Activated T-helper 17 cell treated with anti-CD3 and anti-CD28 coated beads, Interleukin-2, amount 50 U/mL, for 72 hours (primary cell): ENCODE results near the gene TM6SF1. TPM values are rescaled to one million over a fixed set of nuclear protein-coding genes. Genes with fewer than 3 reads are reported as not detected.
"Not testable (repeated sequence)": the region's sequence is repeated elsewhere in the genome, so short reads cannot be mapped to it uniquely, and the experiment has no call there.

Experiments
- ATAC-seq: fragments of 150-1000 bp; cut with Tn5 transposase; replicated peaks from 2 replicates; pipeline ENCODE4 v1.10.0; 2021; ENCODE audit warnings: mild to moderate bottlenecking, moderate library complexity
- H3K27ac Mint-ChIP-seq: one replicate; pipeline ENCODE4 v1.8.0; 2022; ENCODE audit warnings: mixed read lengths
- H3K27me3 Mint-ChIP-seq: one replicate; pipeline ENCODE4 v1.8.0; 2022; ENCODE audit warnings: mixed read lengths
- H3K36me3 Mint-ChIP-seq: one replicate; pipeline ENCODE4 v1.8.0; 2022; ENCODE audit warnings: low read depth, mild to moderate bottlenecking, mixed read lengths
- H3K4me1 Mint-ChIP-seq: one replicate; pipeline ENCODE4 v1.8.0; 2022; ENCODE audit warnings: mixed read lengths
- H3K4me3 Mint-ChIP-seq: one replicate; pipeline ENCODE4 v1.8.0; 2022; ENCODE audit warnings: mild to moderate bottlenecking, mixed read lengths
- H3K9me3 Mint-ChIP-seq: one replicate; pipeline ENCODE4 v1.8.0; 2022; ENCODE audit warnings: mixed read lengths
- total RNA-seq, 2 donors: library from RNA; stranded (reverse); gene quantifications; one replicate each; pipeline ENCODE4 v1.2.3, GENCODE V29; 2022

The TM6SF1 gene
- total RNA-seq, 2 donors from 2014 or later: 0.54 to 0.61 TPM

DNA sequence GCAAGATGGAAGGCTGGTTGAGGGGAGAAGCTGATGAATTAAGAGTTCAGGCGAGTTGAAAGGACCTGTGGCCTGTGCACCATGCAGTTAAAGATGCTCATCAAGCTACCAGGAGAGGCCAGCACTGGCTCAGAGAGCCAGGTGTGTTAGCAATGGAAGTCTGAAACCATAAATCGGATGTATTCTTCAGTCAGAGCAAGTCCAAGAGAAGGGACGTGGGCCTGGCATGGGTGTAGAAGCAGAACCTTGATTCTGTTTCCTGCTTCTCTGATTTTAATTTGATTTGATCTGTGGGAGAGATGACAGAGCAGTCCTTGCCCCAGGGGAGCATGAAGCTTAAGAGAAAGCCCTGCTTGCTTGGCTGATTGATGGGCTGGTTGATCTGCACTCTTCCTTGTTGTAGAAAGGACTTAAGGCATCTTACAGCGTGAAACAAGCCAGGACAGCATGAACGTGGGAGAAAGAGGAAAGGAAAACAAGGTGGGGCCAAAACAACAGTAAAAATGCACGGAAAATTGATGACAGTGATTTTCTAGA lies 10.9 kb downstream of the TM6SF1 start:
- Mint-ChIP-seq H3K27me3 (no peaks in the 10 kb centered on the region), H3K4me1 (peaks cover 10% of the 10 kb centered on the region), H3K9me3 (no peaks in the 10 kb centered on the region), H3K27ac (no peak overlapping the region), H3K36me3 (peaks cover 6% of the 10 kb centered on the region), H3K4me3 (no peak overlapping the region)
- no peak for ATAC-seq

DNA sequence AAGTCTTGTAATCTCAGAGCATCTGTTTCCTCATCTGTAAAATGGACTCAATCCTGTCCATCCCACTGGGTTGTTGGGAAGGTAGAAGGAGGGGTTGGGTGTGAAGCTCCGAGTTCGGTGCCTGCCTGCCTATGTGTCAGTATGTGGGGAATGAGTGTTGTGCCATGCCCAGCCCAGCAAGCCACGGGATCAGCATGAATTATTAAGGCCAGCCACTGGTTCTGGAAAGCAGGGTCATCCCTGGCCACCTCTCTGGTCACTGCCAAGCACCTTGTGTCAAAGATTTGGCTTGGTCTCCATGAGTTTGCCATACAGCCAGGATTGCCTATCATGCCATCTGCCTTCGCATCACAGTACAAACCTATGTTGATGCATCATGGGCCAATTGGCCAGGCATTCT lies 11.5 kb downstream of the TM6SF1 start:
- Mint-ChIP-seq H3K36me3 (peaks cover 6% of the 10 kb centered on the region), H3K4me1 (peaks cover 10% of the 10 kb centered on the region), H3K4me3 (no peak overlapping the region), H3K27ac (no peak overlapping the region), H3K9me3 (no peaks in the 10 kb centered on the region), H3K27me3 (no peaks in the 10 kb centered on the region)
- no peak for ATAC-seq

DNA sequence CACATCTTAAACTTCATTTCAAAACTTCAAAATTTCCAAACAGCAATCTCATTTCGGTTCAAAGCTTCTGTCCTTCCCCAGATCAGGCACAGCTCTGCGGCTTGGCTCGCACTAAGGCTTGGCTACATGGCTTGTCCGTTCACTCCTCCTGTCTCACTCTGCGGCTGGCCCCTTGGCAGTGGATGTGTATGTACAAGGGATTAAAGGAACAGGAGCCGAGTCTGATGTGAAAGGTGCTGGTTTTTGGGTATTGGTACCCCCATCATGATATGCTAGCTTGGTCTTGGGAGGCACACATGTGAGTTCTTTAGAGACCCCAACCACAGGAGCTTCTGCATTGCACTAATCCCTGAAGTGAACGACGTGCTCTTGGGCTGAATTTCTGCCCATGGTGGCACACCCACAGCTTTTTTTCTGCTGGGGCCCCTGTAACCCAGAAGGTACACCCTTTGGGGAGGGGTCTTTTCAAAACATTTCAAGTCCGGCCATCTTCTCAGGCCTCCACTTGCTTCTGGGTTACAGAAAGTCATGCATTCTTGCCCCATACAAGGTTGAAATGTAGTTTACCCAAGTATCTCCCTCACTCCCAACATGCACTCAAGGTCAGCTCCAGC lies 12.6 kb downstream of the TM6SF1 start:
- Mint-ChIP-seq H3K36me3 (peaks cover 6% of the 10 kb centered on the region), H3K4me3 (no peak overlapping the region), H3K9me3 (no peaks in the 10 kb centered on the region), H3K27me3 (no peaks in the 10 kb centered on the region), H3K27ac (no peak overlapping the region), H3K4me1 (peaks cover 10% of the 10 kb centered on the region)
- no peak for ATAC-seq

DNA sequence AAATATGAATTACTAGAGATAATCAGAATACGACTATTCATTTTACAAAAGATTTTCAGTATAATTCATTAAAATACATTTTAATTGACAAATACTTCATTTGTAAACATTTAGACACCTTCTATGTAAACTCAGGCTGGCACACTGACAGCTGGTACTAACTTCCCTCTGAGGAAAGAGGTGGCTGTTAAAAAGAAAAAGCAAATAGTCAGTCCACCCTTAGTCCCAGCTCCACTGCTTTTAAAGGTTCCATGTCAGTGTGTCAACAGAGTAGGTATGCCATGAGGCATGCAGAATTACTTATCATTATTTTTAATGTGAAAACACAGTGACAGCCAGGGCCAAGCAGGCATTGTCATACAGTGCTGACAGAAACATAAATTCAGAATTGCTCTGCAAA lies 16.1 kb downstream of the TM6SF1 start:
- Mint-ChIP-seq H3K9me3 (no peaks in the 10 kb centered on the region), H3K36me3 (no peaks in the 10 kb centered on the region), H3K27me3 (no peaks in the 10 kb centered on the region), H3K4me1 (no peaks in the 10 kb centered on the region), H3K4me3 (no peak overlapping the region), H3K27ac (no peak overlapping the region)
- no peak for ATAC-seq

DNA sequence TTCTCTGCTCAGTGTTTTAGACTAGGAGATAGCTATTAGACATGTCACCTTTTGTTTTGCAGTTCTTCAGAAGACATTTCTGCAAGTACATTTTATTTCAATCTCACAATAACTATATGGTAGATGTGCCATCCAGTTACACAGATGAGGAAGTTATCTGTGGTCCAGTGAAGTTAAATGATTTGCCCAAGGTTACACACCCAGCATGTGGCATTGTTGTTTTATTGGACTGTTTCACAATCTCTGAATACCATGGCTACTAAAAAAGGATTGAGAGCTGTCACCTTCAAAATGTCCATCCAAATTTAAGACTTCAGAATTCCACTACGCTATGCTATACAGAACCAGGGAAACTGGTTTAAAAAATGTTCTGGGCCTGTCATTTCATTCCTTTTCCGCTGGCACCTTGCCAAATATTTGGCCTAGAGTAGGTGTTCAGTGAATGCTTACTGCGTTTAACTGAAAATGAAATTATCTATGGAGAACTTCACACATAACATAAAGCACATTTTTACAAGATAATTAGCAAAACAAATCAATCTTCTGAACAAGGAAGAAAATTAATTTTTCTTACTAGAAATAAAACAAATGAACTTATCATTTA lies 20.2 kb downstream of the TM6SF1 start:
- ATAC-seq: no peak
- Mint-ChIP-seq H3K9me3 (no peaks in the 10 kb centered on the region), H3K27ac (no peak overlapping the region), H3K27me3 (no peaks in the 10 kb centered on the region), H3K4me3 (no peak overlapping the region), H3K36me3 (peaks cover 9% of the 10 kb centered on the region), H3K4me1 (no peaks in the 10 kb centered on the region)

DNA sequence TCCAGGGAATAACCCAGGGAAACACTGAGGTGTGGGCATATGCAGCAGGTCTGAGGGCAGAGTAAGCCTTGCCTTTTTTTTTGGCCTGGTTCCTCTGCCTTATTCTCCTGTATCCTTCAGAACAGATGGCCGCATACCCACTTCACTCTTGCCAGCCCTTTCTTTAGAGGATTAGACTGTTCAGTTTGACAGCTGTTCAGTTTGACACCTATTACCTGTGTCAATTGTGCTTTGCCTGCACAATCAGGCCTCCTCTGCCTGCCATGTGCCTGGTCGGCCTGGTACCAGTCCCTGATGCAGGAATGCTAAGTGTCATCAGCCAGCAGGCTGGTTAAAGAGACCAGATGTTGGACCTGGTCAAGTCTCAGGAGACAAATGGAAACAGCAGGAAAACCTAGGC lies 22.3 kb downstream of the TM6SF1 start:
- H3K27me3 Mint-ChIP-seq: no peaks in the 10 kb centered on the region
- H3K27ac Mint-ChIP-seq: no peak overlapping the region
- ATAC-seq: no peak
- H3K4me1 Mint-ChIP-seq: no peaks in the 10 kb centered on the region
- peaks cover 9% of the 10 kb centered on the region for H3K36me3 Mint-ChIP-seq
- H3K9me3 Mint-ChIP-seq: no peaks in the 10 kb centered on the region
- no peak overlapping the region for H3K4me3 Mint-ChIP-seq

DNA sequence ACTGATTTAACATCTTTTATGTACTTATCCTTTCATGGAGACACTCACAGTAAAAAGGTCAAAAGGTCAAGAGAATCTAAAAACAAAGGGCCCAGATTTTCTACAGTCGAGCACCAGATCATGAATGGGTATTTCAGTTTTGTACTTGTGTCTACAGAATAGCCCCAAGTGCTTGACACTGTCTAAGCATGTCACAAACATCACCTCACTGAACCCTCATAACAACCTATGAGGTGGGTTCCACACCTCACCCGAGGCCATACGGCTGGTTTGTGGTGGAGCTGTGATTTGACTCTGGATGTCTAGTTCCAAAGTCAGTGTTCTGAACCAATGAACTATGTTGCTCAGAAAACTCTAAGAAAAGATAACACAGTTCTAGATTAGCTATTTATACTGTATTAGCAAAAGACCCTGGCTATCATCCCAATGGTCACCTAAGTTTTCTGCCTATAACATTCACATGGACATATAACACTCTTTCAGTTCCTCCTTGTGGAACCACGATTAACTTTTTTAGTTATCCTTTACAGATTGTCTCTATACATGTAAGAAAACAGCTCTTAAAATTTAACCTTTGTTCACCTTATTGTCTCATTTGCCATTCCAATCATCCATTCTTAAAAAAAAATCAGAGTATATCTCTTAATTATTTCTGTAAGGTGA lies 25.5 kb downstream of the TM6SF1 start:
- Mint-ChIP-seq H3K4me1 (no peaks in the 10 kb centered on the region), H3K9me3 (no peaks in the 10 kb centered on the region), H3K4me3 (no peak overlapping the region), H3K36me3 (peaks cover 21% of the 10 kb centered on the region), H3K27me3 (no peaks in the 10 kb centered on the region), H3K27ac (no peak overlapping the region)
- no peak for ATAC-seq

DNA sequence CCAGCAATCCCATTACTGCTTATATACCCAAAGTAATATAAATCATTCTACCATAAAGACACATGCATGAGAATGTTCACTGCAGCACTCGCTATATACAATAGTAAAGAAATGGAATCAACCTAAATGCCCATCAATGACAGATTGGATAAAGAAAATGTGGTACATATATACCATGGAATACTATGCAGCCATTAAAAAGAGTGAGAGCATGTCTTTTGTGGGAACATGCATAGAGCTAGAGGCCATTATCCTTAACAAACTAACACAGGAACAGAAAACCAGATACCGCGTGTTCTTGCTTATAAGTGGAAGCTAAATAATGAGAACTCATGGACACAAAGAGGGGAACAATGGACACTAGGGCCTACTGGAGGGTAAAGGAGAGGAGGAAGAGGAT lies 34.7 kb downstream of the TM6SF1 start:
- not testable (repeated sequence) for H3K4me1 Mint-ChIP-seq, H3K27me3 Mint-ChIP-seq, H3K4me3 Mint-ChIP-seq, H3K27ac Mint-ChIP-seq, ATAC-seq, H3K9me3 Mint-ChIP-seq
- peaks cover 48% of the 10 kb centered on the region for H3K36me3 Mint-ChIP-seq

DNA sequence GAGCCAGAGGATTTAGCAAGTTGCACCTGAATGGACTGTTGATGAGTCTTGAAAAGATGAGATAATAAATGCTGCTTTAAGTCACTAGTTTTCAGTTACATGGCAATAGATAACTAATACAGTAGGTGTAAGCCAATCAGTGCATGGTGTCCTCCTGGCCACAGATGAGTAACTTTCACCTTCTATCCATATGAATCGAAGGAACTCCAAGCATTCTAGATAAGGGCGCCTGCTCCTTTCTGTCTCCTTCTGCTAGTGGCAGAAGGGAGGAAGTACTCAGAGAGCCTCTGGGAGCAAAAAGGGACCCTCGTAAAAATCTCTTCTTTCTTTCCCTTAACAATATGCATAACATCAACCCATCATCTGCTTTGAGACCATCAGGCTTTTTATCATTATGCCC lies 37.3 kb downstream of the TM6SF1 start:
- H3K27me3 Mint-ChIP-seq: peaks cover 9% of the 10 kb centered on the region
- no peak overlapping the region for H3K27ac Mint-ChIP-seq
- peaks cover 4% of the 10 kb centered on the region for H3K9me3 Mint-ChIP-seq
- no peak for ATAC-seq
- H3K4me1 Mint-ChIP-seq: no peaks in the 10 kb centered on the region
- peaks cover 61% of the 10 kb centered on the region for H3K36me3 Mint-ChIP-seq
- no peak overlapping the region for H3K4me3 Mint-ChIP-seq

DNA sequence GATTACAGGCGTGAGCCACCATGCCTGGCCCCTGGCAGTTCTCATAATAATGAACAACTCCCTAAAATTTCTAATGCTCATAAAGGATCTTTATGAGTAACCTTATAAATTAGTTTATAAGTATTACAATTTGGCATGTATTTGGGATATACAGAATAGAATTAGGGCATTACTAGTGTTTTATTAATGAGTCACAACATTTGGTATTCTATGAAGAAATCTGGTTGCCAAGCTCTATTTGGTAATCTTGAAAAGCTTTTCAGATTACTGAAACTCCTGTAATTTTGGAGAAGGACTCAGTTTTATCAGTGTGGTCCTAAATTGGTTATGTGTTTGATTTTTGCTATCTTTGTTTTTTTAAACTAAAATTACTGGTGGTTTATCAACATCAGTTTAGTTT lies 45.8 kb downstream of the TM6SF1 start:
- ATAC-seq: no peak
- Mint-ChIP-seq H3K27me3 (peaks cover 5% of the 10 kb centered on the region), H3K36me3 (peaks cover 59% of the 10 kb centered on the region), H3K4me3 (no peak overlapping the region), H3K27ac (no peak overlapping the region), H3K4me1 (peaks cover 5% of the 10 kb centered on the region), H3K9me3 (no peaks in the 10 kb centered on the region)

DNA sequence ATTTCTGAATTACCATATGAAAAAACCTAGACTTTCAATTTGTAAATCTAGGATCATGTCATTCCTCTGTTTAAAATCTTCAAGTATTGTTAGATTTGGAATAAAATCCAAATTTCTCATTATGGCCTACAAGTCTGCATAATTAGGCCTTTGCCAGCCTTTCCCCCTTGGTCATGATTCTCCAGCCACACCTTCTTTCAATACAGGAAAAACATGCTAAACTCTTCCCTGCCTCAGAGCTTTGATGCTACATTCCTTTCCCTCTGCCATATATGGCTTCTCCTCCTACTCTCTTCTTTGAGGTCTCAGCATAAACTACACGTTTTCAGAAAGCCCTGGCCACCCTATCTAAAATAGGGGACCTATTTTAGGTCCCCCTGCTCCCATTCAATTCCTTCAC lies 48.5 kb downstream of the TM6SF1 start:
- Mint-ChIP-seq H3K4me3 (no peak overlapping the region), H3K27ac (no peak overlapping the region), H3K4me1 (peaks cover 5% of the 10 kb centered on the region), H3K36me3 (peaks cover 55% of the 10 kb centered on the region), H3K27me3 (peaks cover 6% of the 10 kb centered on the region), H3K9me3 (no peaks in the 10 kb centered on the region)
- no peak for ATAC-seq

DNA sequence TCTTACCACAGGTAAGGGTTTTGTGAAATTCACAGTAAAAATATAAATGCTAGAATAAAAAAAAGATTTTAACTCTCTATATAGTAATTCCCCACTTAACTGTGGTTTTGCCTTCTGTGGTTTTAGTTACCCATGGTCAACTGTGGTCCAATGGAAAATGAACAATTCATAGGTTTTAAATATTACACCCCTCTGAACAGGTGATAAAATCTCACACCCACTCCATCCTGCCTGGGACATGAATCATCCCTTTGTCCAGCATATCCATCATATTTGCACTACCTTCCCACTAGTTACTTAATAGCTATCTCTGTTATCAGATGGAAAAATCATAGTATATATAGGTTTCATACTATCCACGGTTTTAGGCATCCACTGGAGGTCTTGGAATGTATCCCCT lies 50.9 kb downstream of the TM6SF1 start:
- peaks cover 57% of the 10 kb centered on the region for H3K36me3 Mint-ChIP-seq
- no peak overlapping the region for H3K27ac Mint-ChIP-seq
- H3K4me3 Mint-ChIP-seq: no peak overlapping the region
- no peaks in the 10 kb centered on the region for H3K9me3 Mint-ChIP-seq
- H3K4me1 Mint-ChIP-seq: peaks cover 12% of the 10 kb centered on the region
- H3K27me3 Mint-ChIP-seq: peaks cover 6% of the 10 kb centered on the region
- ATAC-seq: peak; percentile 57

DNA sequence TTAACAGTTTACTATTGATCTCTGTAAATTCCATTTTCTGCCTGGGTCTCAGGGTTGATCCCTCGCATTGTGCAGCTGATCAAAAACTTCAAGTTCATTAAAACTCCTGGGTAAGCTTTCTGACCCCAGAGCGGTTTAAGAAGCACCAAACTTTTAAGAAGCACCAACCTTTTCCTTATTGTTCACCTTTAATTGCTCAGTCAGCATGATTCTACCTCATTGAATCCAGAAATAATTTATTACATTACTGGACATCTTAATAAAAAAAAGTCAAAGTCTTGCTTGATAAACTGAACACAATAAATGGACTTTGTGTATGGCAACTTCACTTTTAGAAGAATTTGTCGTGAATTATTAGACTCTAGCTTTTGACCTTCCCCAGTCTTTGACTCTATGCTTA lies 53.3 kb downstream of the TM6SF1 start:
- H3K27ac Mint-ChIP-seq: no peak overlapping the region
- H3K4me3 Mint-ChIP-seq: no peak overlapping the region
- no peaks in the 10 kb centered on the region for H3K9me3 Mint-ChIP-seq
- ATAC-seq: no peak
- H3K36me3 Mint-ChIP-seq: peaks cover 43% of the 10 kb centered on the region
- H3K4me1 Mint-ChIP-seq: peaks cover 23% of the 10 kb centered on the region
- H3K27me3 Mint-ChIP-seq: peaks cover 6% of the 10 kb centered on the region

DNA sequence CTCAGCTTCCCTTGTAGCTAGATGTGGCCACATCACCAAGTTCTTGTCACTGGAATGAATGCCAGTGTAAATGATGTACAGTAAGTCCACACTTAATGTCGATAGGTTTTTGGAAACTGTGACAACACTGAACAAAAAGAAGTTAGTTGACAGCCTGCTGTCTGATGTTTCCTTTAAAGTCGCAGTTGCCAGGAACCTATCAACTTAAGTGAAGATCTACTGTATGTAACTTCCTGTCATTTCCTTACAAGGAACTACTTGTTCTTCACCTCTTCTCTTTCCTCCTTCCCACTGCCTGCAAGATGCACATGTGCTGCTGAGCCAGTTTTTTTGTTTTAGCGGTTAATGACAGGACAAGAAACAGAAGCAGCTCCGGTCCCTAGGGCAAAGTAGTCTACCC lies 55.6 kb downstream of the TM6SF1 start:
- Mint-ChIP-seq H3K9me3 (peaks cover 7% of the 10 kb centered on the region), H3K4me1 (peaks cover 18% of the 10 kb centered on the region), H3K27ac (peak overlapping the region; percentile 67), H3K27me3 (peaks cover 6% of the 10 kb centered on the region), H3K36me3 (peaks cover 23% of the 10 kb centered on the region), H3K4me3 (peak overlapping the region; percentile 58)
- ATAC-seq: peak; percentile 23

DNA sequence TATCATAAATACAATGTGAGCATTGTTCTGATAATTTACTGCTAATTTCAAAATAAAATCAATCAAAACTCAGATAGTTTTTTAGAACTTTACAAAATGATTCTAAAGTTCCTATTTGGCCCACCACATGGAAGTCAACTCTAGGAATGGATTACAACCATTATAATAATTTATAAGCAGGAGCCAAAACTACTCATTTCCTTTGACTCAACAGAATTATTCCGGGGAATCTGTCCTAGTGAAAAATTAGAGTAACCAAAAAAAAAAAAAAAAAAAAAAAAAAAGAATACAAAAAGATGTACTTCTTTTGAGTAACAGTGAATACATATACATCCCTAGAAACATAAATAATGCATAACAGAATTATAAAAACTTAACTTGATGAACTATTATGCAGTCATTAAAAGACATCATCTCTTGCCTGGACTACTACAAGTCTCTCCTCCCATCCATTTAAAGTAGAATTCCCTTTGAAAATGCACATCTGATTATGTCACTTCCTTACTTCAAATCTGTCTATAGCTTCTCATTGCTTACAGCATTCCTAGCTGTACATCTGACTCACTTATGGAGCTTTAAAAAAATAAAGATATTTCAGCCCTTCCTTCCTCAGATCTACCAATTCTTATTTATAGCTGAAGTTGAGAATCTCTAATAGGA lies 56.8 kb downstream of the TM6SF1 start:
- peaks cover 11% of the 10 kb centered on the region for H3K9me3 Mint-ChIP-seq
- peaks cover 6% of the 10 kb centered on the region for H3K27me3 Mint-ChIP-seq
- peaks cover 23% of the 10 kb centered on the region for H3K36me3 Mint-ChIP-seq
- peak overlapping the region; percentile 76 for H3K27ac Mint-ChIP-seq
- peak; percentile 3 for ATAC-seq
- peaks cover 23% of the 10 kb centered on the region for H3K4me1 Mint-ChIP-seq
- H3K4me3 Mint-ChIP-seq: peak overlapping the region; percentile 64
